Smooth muscle cell (in vitro differentiated cells): Measurements from ENCODE around the gene ZNF219. TPM values are rescaled to one million over a fixed set of nuclear protein-coding genes. Genes with fewer than 3 reads are reported as not detected.

Source experiments
- DNase-seq: peaks from one replicate; lab custom pipeline; 2025; ENCODE audit not compliant: unreplicated experiment; lab: John Stamatoyannopoulos, UW
- H2AFZ ChIP-seq: fragments of 200-600 bp; sonication (generic); 2 replicates; pipeline ENCODE4 v1.6.0; 2016; ENCODE audit warnings: antibody characterized with exemption, low read depth, mild to moderate bottlenecking
- H3F3A ChIP-seq: fragments of 200-600 bp; sonication (generic); 2 replicates; pipeline ENCODE4 v1.6.0; 2017; ENCODE audit warnings: antibody characterized with exemption, low read depth
- H3K27ac ChIP-seq: fragments of 200-600 bp; sonication (generic); 2 replicates; pipeline ENCODE4 v1.5.1; 2016; ENCODE audit warnings: low read depth, mild to moderate bottlenecking
- H3K27me3 ChIP-seq: fragments of 200-600 bp; sonication (generic); 2 replicates; pipeline ENCODE4 v1.6.1; 2016; ENCODE audit warnings: low read depth, mild to moderate bottlenecking
- H3K36me3 ChIP-seq: fragments of 200-600 bp; sonication (generic); 2 replicates; pipeline ENCODE4 v1.5.1; 2016; ENCODE audit warnings: low read depth
- H3K4me1 ChIP-seq: fragments of 200-600 bp; sonication (generic); 2 replicates; pipeline ENCODE4 v1.5.1; 2016; ENCODE audit warnings: low read depth
- H3K4me2 ChIP-seq: fragments of 200-600 bp; sonication (generic); 2 replicates; pipeline ENCODE4 v1.6.0; 2016; ENCODE audit warnings: mild to moderate bottlenecking
- H3K4me3 ChIP-seq: fragments of 200-600 bp; sonication (generic); 2 replicates; pipeline ENCODE4 v1.5.1; 2016; ENCODE audit warnings: mild to moderate bottlenecking
- H3K79me2 ChIP-seq: fragments of 200-600 bp; sonication (generic); 2 replicates; pipeline ENCODE4 v1.6.0; 2016; ENCODE audit warnings: low read depth, mild to moderate bottlenecking
- H3K9ac ChIP-seq: fragments of 200-600 bp; sonication (generic); 2 replicates; pipeline ENCODE4 v1.6.0; 2016; ENCODE audit warnings: low read depth
- H3K9me3 ChIP-seq: fragments of 200-600 bp; sonication (generic); replicated peaks from 2 replicates; pipeline ENCODE4 v1.5.1; 2016; ENCODE audit warnings: low read depth
- H4K20me1 ChIP-seq: fragments of 200-600 bp; sonication (generic); 2 replicates; pipeline ENCODE4 v1.6.0; 2016; ENCODE audit warnings: low read depth
- CTCF ChIP-seq: fragments of 200-600 bp; sonication (generic); IDR thresholded peaks from 2 replicates; pipeline ENCODE4 v1.5.1; 2017; ENCODE audit warnings: borderline replicate concordance, mild to moderate bottlenecking, antibody characterized with exemption; ENCODE audit not compliant: insufficient read depth, poor library complexity, severe bottlenecking
- WGBS: methylation state at CpG from one replicate; pipeline ENCODE4 v1.1.7; 2016; ENCODE audit warnings: low lambda C conversion rate; 5-methylcytosine and 5-hydroxymethylcytosine counted together
- polyA plus RNA-seq: library from polyadenylated mRNA; unstranded; fragments of >200 nt; fragmentation: Nextera tagmentation; extraction: Ambion mirVana; gene quantifications from 2 replicates; pipeline ENCODE4 v1.2.1, GENCODE V29; 2016
- total RNA-seq: library from RNA; depleted of rRNA; stranded (reverse); fragments of >200 nt; gene quantifications from 2 replicates; pipeline ENCODE4 v1.2.3, GENCODE V29; 2014

Gene ZNF219
- total and polyA plus RNA-seq, 2 experiments from 2014 or later = 8.8 to 10.0 TPM

DNA sequence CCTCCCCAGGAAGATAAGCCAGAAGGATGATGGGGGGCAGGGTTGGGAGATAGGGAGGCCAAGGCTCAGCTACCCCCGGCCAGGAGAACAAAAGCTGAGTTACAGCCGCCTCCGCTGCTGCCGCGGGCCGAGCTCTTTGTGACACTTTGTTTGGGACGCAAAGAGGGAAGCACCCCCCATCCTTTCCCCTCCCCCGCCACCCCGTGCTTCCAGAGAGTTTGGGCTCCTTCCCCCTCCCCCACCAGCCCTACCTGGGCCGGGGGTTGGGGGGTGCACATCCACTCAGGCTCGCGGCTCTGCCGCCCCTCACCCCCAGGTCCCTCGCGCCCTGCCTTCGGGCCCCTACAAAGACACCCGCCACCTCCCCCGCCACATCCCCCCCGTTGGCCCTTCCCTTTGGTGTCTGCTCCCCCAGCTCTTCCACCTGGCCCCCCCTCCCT lies 799 bp downstream of the ZNF219 start:
- H3K36me3 ChIP-seq = no peaks in the 10 kb centered on the region
- peaks cover 37% of the 10 kb centered on the region for H3F3A ChIP-seq
- DNase-seq = no peak
- no peaks in the 10 kb centered on the region for H3K79me2 ChIP-seq
- H3K9ac ChIP-seq = no peak overlapping the region
- peak overlapping the region; percentile 68 for H3K27ac ChIP-seq
- H3K4me3 ChIP-seq = peak overlapping the region; percentile 49
- H3K9me3 ChIP-seq = no peaks in the 10 kb centered on the region
- peaks cover 60% of the 10 kb centered on the region for H3K4me1 ChIP-seq
- H3K27me3 ChIP-seq = no peaks in the 10 kb centered on the region
- peaks cover 26% of the 10 kb centered on the region for H4K20me1 ChIP-seq
- 4% methylated on average over 7 of the region's 19 CpGs for WGBS
- H3K4me2 ChIP-seq = peak overlapping the region; percentile 80
- no peak overlapping the region for H2AFZ ChIP-seq
- TF ChIP-seq CTCF = no peak

DNA sequence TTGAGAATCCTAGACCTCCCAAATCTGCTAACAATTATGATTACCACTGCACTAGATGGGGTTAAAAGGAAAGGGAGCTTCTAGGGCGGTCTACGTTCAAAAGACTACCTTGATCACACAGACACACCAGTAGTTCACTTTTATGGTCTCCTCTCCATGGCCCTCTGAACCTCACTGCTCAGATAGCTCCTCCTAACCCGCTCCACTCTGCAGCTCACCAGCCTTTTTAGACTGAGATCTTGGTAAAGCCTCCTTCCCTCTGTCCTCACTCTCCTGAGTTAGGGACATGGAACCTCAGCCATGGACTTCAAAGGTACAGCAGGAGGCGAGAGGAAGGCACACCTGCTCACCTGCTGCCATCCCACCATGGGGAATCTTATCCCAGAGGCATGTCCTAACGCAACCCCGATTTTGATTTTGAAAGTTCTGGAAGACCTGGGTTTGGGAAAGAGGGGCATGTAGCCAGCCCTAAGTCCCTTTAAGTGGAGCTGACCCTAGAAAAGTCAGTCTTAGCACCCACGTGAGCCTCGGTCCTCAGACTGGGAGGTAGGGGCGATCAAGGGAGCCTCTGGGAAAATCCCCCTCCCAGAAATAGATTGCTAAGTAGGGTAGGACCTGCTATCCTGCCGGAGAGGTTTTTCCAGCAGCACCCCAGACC lies 1.3 kb downstream of the ZNF219 start:
- H3K79me2 ChIP-seq = no peaks in the 10 kb centered on the region
- H3K4me2 ChIP-seq = peak overlapping the region; percentile 80
- peaks cover 26% of the 10 kb centered on the region for H4K20me1 ChIP-seq

GRCh38 chr14:21096438-21096837 lies 2.0 kb downstream of the ZNF219 start:
- no peak overlapping the region for H3K9ac ChIP-seq
- no peaks in the 10 kb centered on the region for H3K36me3 ChIP-seq
- H3F3A ChIP-seq = peaks cover 38% of the 10 kb centered on the region
- no peaks in the 10 kb centered on the region for H3K27me3 ChIP-seq
- H2AFZ ChIP-seq = no peak overlapping the region
- no peak for TF ChIP-seq CTCF
- H3K4me1 ChIP-seq = peaks cover 56% of the 10 kb centered on the region
- no peak overlapping the region for H3K4me2 ChIP-seq
- no peak for DNase-seq
- no peaks in the 10 kb centered on the region for H3K79me2 ChIP-seq
- no peak overlapping the region for H3K4me3 ChIP-seq
- peak overlapping the region; percentile 49 for H3K27ac ChIP-seq
- WGBS = 75% methylated on average over 3 of the region's 3 CpGs
- peaks cover 26% of the 10 kb centered on the region for H4K20me1 ChIP-seq
- H3K9me3 ChIP-seq = no peaks in the 10 kb centered on the region

More for the DNA sequence above, 1.3 kb downstream of the ZNF219 start:
- WGBS = 46% methylated on average over 10 of the region's 10 CpGs
- TF ChIP-seq CTCF = no peak
- Histone ChIP-seq H3K36me3 (no peaks in the 10 kb centered on the region), H3K27me3 (no peaks in the 10 kb centered on the region), H3K4me3 (peak overlapping the region; percentile 49), H3F3A (peaks cover 37% of the 10 kb centered on the region), H3K9ac (peak overlapping the region; percentile 11), H3K4me1 (peaks cover 56% of the 10 kb centered on the region), H3K27ac (peak overlapping the region; percentile 68), H3K9me3 (no peaks in the 10 kb centered on the region), H2AFZ (no peak overlapping the region)
- no peak for DNase-seq
